ENCODE data around the gene EMC9.

EMC9 gene

DNA sequence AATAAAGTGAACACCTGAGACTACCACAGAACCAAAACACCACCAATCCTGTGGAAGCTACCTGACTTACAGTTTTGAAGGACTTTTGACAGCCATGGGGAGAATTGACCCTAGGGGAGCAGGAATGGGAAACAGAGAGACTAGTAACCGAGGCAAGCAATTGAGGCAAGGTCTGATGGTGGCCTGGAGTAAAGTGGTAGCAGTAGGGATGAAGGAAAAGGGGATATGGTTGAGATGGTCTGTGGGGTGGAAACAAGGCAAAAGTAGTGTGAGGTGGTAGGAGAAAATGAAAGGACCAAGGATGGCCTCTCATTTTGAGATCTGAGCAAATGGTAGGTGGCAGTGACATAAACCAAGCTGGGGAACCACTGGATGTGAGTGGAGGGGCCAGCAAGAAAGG lies 15.4 kb upstream of the EMC9 start:
- Histone ChIP-seq H3K27me3 (ENCODE audit: insufficient read depth, low read length, poor library complexity, severe bottlenecking) (no peaks in the 10 kb centered on the region), H3K36me3 (ENCODE audit: insufficient read depth, low read length) (peaks cover 42% of the 10 kb centered on the region; the same call in 1 of the 2 replicates), H2AFZ (ENCODE audit: low read length) (no peak overlapping the region), H4K20me1 (ENCODE audit: insufficient read depth, low read length, poor library complexity, severe bottlenecking) (no peaks in the 10 kb centered on the region), H3F3A (ENCODE audit: low read depth) (no peaks in the 10 kb centered on the region; the same call in 1 of the 2 replicates), H3K4me1 (ENCODE audit: insufficient read depth, low read length, poor library complexity, severe bottlenecking) (peaks cover 8% of the 10 kb centered on the region), H3K4me3 (ENCODE audit: low read length, poor library complexity, severe bottlenecking) (no peak overlapping the region), H3K9me3 (ENCODE audit: insufficient read depth, low read depth, low read length) (no peaks in the 10 kb centered on the region), H3K79me2 (ENCODE audit: insufficient read depth, low read length) (peaks cover 2% of the 10 kb centered on the region; the same call in 1 of the 2 replicates), H3K9ac (ENCODE audit: low read depth, low read length, poor library complexity, severe bottlenecking) (no peak overlapping the region), H3K9me2 (replicated peaks; ENCODE audit: low read depth, low read length) (no peaks in the 10 kb centered on the region), H3K4me2 (ENCODE audit: low read depth, low read length, poor library complexity, severe bottlenecking) (no peak overlapping the region)
- no peak for TF ChIP-seq CTCF (conservative IDR thresholded peaks at IDR 0.05; ENCODE audit: low read length)
- no peak for TF ChIP-seq EZH2phosphoT487 (IDR thresholded peaks at IDR 0.05; ENCODE audit: borderline replicate concordance)

GRCh38 chr14:24155100-24155499 lies 13.7 kb upstream of the EMC9 start:
- Histone ChIP-seq H3K4me1 (ENCODE audit: insufficient read depth, low read length, poor library complexity, severe bottlenecking) (no peaks in the 10 kb centered on the region), H3K79me2 (ENCODE audit: insufficient read depth, low read length) (peaks cover 12% of the 10 kb centered on the region; the same call in 1 of the 2 replicates), H4K20me1 (ENCODE audit: insufficient read depth, low read length, poor library complexity, severe bottlenecking) (peaks cover under 1% of the 10 kb centered on the region), H3F3A (ENCODE audit: low read depth) (no peaks in the 10 kb centered on the region), H3K4me3 (ENCODE audit: low read length, poor library complexity, severe bottlenecking) (no peak overlapping the region), H3K9me3 (ENCODE audit: insufficient read depth, low read depth, low read length) (no peaks in the 10 kb centered on the region), H3K27me3 (ENCODE audit: insufficient read depth, low read length, poor library complexity, severe bottlenecking) (no peaks in the 10 kb centered on the region), H3K4me2 (ENCODE audit: low read depth, low read length, poor library complexity, severe bottlenecking) (no peak overlapping the region), H3K36me3 (ENCODE audit: insufficient read depth, low read length) (peaks cover 50% of the 10 kb centered on the region; the same call in 1 of the 2 replicates), H3K9me2 (replicated peaks; ENCODE audit: low read depth, low read length) (no peaks in the 10 kb centered on the region), H3K9ac (ENCODE audit: low read depth, low read length, poor library complexity, severe bottlenecking) (no peak overlapping the region), H2AFZ (ENCODE audit: low read length) (no peak overlapping the region)
- no peak for TF ChIP-seq EZH2phosphoT487 (IDR thresholded peaks at IDR 0.05; ENCODE audit: borderline replicate concordance)
- TF ChIP-seq CTCF (conservative IDR thresholded peaks at IDR 0.05; ENCODE audit: low read length) = no peak

DNA sequence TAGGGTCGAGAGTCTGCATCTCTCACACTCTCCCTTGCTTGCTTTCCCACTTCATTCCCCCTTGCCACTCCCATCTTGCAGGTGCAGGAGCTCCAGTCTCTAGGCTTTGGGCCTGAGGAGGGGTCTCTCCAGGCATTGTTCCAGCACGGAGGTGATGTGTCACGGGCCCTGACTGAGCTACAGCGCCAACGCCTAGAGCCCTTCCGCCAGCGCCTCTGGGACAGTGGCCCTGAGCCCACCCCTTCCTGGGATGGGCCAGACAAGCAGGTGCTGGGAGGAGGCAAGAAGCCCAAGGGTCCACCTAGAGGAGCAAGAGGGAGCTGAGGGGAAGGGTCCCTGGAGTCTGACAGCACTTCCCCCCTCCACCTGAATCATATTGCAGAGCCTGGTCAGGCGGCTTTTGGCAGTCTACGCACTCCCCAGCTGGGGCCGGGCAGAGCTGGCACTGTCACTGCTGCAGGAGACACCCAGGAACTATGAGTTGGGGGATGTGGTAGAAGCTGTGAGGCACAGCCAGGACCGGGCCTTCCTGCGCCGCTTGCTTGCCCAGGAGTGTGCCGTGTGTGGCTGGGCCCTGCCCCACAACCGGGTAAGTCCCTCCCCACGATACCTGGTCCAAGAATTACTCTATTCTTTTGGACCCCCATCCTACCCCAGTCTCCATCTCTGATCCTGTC lies 10.2 kb upstream of the EMC9 start:
- H3K79me2 ChIP-seq (ENCODE audit: insufficient read depth, low read length) = peaks cover 40% of the 10 kb centered on the region
- H3K9me3 ChIP-seq (ENCODE audit: insufficient read depth, low read depth, low read length) = no peaks in the 10 kb centered on the region
- peaks cover 43% of the 10 kb centered on the region; the same call in 1 of the 2 replicates for H3K36me3 ChIP-seq (ENCODE audit: insufficient read depth, low read length)
- no peak overlapping the region for H3K9ac ChIP-seq (ENCODE audit: low read depth, low read length, poor library complexity, severe bottlenecking)
- no peak for TF ChIP-seq EZH2phosphoT487 (IDR thresholded peaks at IDR 0.05; ENCODE audit: borderline replicate concordance)
- no peak for TF ChIP-seq CTCF (conservative IDR thresholded peaks at IDR 0.05; ENCODE audit: low read length)
- peaks cover 21% of the 10 kb centered on the region for H4K20me1 ChIP-seq (ENCODE audit: insufficient read depth, low read length, poor library complexity, severe bottlenecking)
- H3K4me3 ChIP-seq (ENCODE audit: low read length, poor library complexity, severe bottlenecking) = no peak overlapping the region
- no peak overlapping the region for H2AFZ ChIP-seq (ENCODE audit: low read length)
- no peak overlapping the region for H3K4me2 ChIP-seq (ENCODE audit: low read depth, low read length, poor library complexity, severe bottlenecking)
- H3K27me3 ChIP-seq (ENCODE audit: insufficient read depth, low read length, poor library complexity, severe bottlenecking) = no peaks in the 10 kb centered on the region
- peaks cover 12% of the 10 kb centered on the region for H3K4me1 ChIP-seq (ENCODE audit: insufficient read depth, low read length, poor library complexity, severe bottlenecking)
- no peaks in the 10 kb centered on the region for H3K9me2 ChIP-seq (replicated peaks; ENCODE audit: low read depth, low read length)
- H3F3A ChIP-seq (ENCODE audit: low read depth) = 0 out of 2 replicates have a peak, but pooled peaks cover 2% of the 10 kb centered on the region
